ENCODE measurements around the gene INPP5B. TPM values are rescaled to one million over a fixed set of nuclear protein-coding genes. Genes with fewer than 3 reads are reported as not detected.

The INPP5B gene
- total and polyA plus RNA-seq, 2 experiments from 2014 or later = 6.9 to 29.1 TPM

DNA sequence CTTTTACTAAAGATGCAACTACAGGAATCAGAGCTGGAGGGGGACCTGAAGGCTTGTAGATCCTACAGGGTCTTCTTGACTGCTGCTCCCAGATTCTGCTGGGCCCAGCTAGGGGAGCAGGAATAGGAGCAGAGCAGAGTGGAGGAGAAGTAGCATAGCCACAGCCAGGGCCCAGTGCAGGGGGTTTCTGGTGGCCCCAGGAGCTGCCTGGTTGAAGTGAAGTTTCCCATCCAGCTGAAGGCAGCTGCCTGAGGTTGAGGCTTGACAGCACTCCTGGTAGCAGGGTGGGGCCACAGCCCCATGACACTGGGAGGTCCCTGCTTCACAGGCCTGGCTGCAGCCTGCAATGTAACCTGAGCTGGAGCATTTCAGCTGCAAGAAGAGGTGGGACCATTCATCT lies 2.0 kb upstream of the INPP5B start (continued):
- TF ChIP-seq, protein P1, sequence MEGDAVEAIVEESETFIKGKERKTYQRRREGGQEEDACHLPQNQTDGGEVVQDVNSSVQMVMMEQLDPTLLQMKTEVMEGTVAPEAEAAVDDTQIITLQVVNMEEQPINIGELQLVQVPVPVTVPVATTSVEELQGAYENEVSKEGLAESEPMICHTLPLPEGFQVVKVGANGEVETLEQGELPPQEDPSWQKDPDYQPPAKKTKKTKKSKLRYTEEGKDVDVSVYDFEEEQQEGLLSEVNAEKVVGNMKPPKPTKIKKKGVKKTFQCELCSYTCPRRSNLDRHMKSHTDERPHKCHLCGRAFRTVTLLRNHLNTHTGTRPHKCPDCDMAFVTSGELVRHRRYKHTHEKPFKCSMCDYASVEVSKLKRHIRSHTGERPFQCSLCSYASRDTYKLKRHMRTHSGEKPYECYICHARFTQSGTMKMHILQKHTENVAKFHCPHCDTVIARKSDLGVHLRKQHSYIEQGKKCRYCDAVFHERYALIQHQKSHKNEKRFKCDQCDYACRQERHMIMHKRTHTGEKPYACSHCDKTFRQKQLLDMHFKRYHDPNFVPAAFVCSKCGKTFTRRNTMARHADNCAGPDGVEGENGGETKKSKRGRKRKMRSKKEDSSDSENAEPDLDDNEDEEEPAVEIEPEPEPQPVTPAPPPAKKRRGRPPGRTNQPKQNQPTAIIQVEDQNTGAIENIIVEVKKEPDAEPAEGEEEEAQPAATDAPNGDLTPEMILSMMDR (conservative IDR thresholded peaks at IDR 0.05; ENCODE audit: low read depth in 2 of 2) = no peak
- TF ChIP-seq, protein P2, sequence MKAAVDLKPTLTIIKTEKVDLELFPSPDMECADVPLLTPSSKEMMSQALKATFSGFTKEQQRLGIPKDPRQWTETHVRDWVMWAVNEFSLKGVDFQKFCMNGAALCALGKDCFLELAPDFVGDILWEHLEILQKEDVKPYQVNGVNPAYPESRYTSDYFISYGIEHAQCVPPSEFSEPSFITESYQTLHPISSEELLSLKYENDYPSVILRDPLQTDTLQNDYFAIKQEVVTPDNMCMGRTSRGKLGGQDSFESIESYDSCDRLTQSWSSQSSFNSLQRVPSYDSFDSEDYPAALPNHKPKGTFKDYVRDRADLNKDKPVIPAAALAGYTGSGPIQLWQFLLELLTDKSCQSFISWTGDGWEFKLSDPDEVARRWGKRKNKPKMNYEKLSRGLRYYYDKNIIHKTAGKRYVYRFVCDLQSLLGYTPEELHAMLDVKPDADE (IDR thresholded peaks at IDR 0.05) = no peak
- TF ChIP-seq EZH2phosphoT487 (IDR thresholded peaks at IDR 0.05; ENCODE audit: unreplicated experiment) (no peak), ZNF331 (CRISPR knock-in tag; IDR thresholded peaks at IDR 0.05; ENCODE audit: low read depth) (no peak), NANOG (IDR thresholded peaks at IDR 0.05; ENCODE audit: borderline replicate concordance) (no peak), EZH2 (IDR thresholded peaks at IDR 0.05; ENCODE audit: low read depth, unreplicated experiment) (no peak), ZNF114 (CRISPR knock-in tag; IDR thresholded peaks at IDR 0.05) (no peak)

DNA sequence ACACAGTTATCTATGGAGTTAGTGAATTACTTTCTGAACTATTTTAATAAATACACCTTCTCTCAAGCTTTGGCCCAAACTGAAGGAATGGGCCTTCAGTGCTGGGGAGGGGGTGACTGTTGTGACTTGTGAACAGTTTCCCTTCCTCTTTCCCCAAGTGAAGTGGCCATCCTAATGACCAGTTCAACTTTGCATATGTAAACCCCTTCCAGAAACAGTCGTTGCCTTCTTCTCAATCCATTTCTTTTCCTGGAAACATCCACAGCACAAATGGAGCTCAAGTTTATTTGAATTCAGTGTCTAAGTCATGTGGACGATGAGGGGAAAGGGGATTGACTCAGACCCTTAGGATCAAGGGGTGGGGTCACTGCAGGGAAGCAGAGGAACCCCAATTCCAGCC lies 1.3 kb upstream of the INPP5B start:
- Histone ChIP-seq H4K20me1 (replicated peaks; ENCODE audit: insufficient read depth) (no peaks in the 10 kb centered on the region), H3K4me3 (no peak overlapping the region), H3F3A (replicated peaks; ENCODE audit: low read depth) (0 out of 2 replicates have a peak, but pooled peaks cover 3% of the 10 kb centered on the region), H3K4me2 (no peak overlapping the region), H3K27ac (ENCODE audit: low read depth) (no peak overlapping the region), H3K4me1 (ENCODE audit: insufficient read depth) (peaks cover 3% of the 10 kb centered on the region; the same call in 1 of the 2 replicates), H2AFZ (0 out of 2 replicates have a peak overlapping the region, but pooled peaks have one; percentile 75), H3K27me3 (ENCODE audit: insufficient read depth) (no peaks in the 10 kb centered on the region), H3K79me2 (replicated peaks; ENCODE audit: insufficient read depth) (no peaks in the 10 kb centered on the region), H3K36me3 (ENCODE audit: insufficient read depth) (no peaks in the 10 kb centered on the region), H3K9me2 (ENCODE audit: insufficient read depth) (no peaks in the 10 kb centered on the region)
- peaks cover 3% of the 10 kb centered on the region; the same call in 1 of the 3 replicates for H3K36me3 Mint-ChIP-seq (ENCODE audit: low read depth)
- ATAC-seq (no peak), DNase-seq (ENCODE audit: low spot score) (no peak)
- no peak overlapping the region for H3K27ac Mint-ChIP-seq
- H3K4me3 Mint-ChIP-seq = no peak overlapping the region
- H3K9me3 Mint-ChIP-seq = no peaks in the 10 kb centered on the region
- peaks cover 13% of the 10 kb centered on the region for H3K4me1 Mint-ChIP-seq
- peaks cover 4% of the 10 kb centered on the region for H3K27me3 Mint-ChIP-seq (ENCODE audit: insufficient read depth, low read depth, poor library complexity)
- TF ChIP-seq EZH2phosphoT487 (IDR thresholded peaks at IDR 0.05; ENCODE audit: unreplicated experiment) = no peak
- no peak for TF ChIP-seq JUNB (IDR thresholded peaks at IDR 0.05; ENCODE audit: unreplicated experiment)
- TF ChIP-seq, protein P3, sequence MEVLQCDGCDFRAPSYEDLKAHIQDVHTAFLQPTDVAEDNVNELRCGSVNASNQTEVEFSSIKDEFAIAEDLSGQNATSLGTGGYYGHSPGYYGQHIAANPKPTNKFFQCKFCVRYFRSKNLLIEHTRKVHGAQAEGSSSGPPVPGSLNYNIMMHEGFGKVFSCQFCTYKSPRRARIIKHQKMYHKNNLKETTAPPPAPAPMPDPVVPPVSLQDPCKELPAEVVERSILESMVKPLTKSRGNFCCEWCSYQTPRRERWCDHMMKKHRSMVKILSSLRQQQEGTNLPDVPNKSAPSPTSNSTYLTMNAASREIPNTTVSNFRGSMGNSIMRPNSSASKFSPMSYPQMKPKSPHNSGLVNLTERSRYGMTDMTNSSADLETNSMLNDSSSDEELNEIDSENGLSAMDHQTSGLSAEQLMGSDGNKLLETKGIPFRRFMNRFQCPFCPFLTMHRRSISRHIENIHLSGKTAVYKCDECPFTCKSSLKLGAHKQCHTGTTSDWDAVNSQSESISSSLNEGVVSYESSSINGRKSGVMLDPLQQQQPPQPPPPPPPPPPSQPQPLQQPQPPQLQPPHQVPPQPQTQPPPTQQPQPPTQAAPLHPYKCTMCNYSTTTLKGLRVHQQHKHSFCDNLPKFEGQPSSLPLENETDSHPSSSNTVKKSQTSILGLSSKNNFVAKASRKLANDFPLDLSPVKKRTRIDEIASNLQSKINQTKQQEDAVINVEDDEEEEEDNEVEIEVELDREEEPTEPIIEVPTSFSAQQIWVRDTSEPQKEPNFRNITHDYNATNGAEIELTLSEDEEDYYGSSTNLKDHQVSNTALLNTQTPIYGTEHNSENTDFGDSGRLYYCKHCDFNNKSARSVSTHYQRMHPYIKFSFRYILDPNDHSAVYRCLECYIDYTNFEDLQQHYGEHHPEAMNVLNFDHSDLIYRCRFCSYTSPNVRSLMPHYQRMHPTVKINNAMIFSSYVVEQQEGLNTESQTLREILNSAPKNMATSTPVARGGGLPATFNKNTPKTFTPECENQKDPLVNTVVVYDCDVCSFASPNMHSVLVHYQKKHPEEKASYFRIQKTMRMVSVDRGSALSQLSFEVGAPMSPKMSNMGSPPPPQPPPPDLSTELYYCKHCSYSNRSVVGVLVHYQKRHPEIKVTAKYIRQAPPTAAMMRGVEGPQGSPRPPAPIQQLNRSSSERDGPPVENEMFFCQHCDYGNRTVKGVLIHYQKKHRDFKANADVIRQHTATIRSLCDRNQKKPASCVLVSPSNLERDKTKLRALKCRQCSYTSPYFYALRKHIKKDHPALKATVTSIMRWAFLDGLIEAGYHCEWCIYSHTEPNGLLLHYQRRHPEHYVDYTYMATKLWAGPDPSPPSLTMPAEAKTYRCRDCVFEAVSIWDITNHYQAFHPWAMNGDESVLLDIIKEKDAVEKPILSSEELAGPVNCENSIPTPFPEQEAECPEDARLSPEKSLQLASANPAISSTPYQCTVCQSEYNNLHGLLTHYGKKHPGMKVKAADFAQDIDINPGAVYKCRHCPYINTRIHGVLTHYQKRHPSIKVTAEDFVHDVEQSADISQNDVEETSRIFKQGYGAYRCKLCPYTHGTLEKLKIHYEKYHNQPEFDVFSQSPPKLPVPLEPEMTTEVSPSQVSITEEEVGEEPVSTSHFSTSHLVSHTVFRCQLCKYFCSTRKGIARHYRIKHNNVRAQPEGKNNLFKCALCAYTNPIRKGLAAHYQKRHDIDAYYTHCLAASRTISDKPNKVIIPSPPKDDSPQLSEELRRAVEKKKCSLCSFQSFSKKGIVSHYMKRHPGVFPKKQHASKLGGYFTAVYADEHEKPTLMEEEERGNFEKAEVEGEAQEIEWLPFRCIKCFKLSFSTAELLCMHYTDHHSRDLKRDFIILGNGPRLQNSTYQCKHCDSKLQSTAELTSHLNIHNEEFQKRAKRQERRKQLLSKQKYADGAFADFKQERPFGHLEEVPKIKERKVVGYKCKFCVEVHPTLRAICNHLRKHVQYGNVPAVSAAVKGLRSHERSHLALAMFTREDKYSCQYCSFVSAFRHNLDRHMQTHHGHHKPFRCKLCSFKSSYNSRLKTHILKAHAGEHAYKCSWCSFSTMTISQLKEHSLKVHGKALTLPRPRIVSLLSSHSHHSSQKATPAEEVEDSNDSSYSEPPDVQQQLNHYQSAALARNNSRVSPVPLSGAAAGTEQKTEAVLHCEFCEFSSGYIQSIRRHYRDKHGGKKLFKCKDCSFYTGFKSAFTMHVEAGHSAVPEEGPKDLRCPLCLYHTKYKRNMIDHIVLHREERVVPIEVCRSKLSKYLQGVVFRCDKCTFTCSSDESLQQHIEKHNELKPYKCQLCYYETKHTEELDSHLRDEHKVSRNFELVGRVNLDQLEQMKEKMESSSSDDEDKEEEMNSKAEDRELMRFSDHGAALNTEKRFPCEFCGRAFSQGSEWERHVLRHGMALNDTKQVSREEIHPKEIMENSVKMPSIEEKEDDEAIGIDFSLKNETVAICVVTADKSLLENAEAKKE (CRISPR knock-in tag; IDR thresholded peaks at IDR 0.05) = no peak
- TF ChIP-seq EZH2 (IDR thresholded peaks at IDR 0.05; ENCODE audit: low read depth, unreplicated experiment) = no peak
- TF ChIP-seq POLR2AphosphoS5 (IDR thresholded peaks at IDR 0.05; ENCODE audit: low read depth) = no peak
- no peak for TF ChIP-seq ZNF331 (CRISPR knock-in tag; IDR thresholded peaks at IDR 0.05; ENCODE audit: low read depth)
- TF ChIP-seq NANOG (IDR thresholded peaks at IDR 0.05; ENCODE audit: borderline replicate concordance) = no peak
- TF ChIP-seq, protein P1 (conservative IDR thresholded peaks at IDR 0.05; ENCODE audit: low read depth in 2 of 2) = no peak
- no peak for TF ChIP-seq ZNF114 (CRISPR knock-in tag; IDR thresholded peaks at IDR 0.05)
- no peak for TF ChIP-seq STAT1 (IDR thresholded peaks at IDR 0.05; ENCODE audit: unreplicated experiment)
- TF ChIP-seq, protein P2 (IDR thresholded peaks at IDR 0.05) = no peak
